ENCODE data around the gene KIAA0930.

The KIAA0930 gene

GRCh38 chr22:45149671-45150070 is 91.0 kb downstream of the KIAA0930 start:
- DNase-seq (ENCODE audit: low read depth) = peak; percentile 65

GRCh38 chr22:45144916-45145315 is 95.8 kb downstream of the KIAA0930 start:
- no peak overlapping the region for H3K4me3 ChIP-seq (ENCODE audit: low read depth, low read length)
- TF ChIP-seq, protein P1, sequence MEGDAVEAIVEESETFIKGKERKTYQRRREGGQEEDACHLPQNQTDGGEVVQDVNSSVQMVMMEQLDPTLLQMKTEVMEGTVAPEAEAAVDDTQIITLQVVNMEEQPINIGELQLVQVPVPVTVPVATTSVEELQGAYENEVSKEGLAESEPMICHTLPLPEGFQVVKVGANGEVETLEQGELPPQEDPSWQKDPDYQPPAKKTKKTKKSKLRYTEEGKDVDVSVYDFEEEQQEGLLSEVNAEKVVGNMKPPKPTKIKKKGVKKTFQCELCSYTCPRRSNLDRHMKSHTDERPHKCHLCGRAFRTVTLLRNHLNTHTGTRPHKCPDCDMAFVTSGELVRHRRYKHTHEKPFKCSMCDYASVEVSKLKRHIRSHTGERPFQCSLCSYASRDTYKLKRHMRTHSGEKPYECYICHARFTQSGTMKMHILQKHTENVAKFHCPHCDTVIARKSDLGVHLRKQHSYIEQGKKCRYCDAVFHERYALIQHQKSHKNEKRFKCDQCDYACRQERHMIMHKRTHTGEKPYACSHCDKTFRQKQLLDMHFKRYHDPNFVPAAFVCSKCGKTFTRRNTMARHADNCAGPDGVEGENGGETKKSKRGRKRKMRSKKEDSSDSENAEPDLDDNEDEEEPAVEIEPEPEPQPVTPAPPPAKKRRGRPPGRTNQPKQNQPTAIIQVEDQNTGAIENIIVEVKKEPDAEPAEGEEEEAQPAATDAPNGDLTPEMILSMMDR (conservative IDR thresholded peaks at IDR 0.05; ENCODE audit: low read depth, low read length) = no peak
- DNase-seq (ENCODE audit: low read depth) = no peak

More at GRCh38 chr22:45149671-45150070, 91.0 kb downstream of the KIAA0930 start:
- TF ChIP-seq, protein P1 (conservative IDR thresholded peaks at IDR 0.05; ENCODE audit: low read depth, low read length) = no peak
- H3K4me3 ChIP-seq (ENCODE audit: low read depth, low read length) = no peak overlapping the region

GRCh38 chr22:45142376-45142775 is 98.3 kb downstream of the KIAA0930 start:
- H3K4me3 ChIP-seq (ENCODE audit: low read depth, low read length) = no peak overlapping the region
- TF ChIP-seq, protein P1 (conservative IDR thresholded peaks at IDR 0.05; ENCODE audit: low read depth, low read length) = no peak
- no peak for DNase-seq (ENCODE audit: low read depth)

Data from choroid plexus epithelial cell (primary cell).